Body of pancreas (tissue), 4 donors: Measurements from ENCODE around the gene CHMP4B.

Source experiments
- CTCF ChIP-seq, 7 experiments: fragments of 450-650 bp in 4 of 7; fragments of 200-600 bp in 3 of 7; sonication (generic) in 3 of 7; IDR thresholded peaks; one replicate each; pipeline ENCODE4 v1.5.1; 2016 to 2019; ENCODE audit warnings: antibody characterized with exemption in 7 of 7
- POLR2A ChIP-seq, 3 donors: fragments of 450-650 bp; IDR thresholded peaks; one replicate each; pipeline ENCODE4 v1.6.1; 2016; ENCODE audit warnings: antibody characterized with exemption in 3 of 3, mild to moderate bottlenecking in 2 of 3

GRCh38 chr20:33822423-33822822 is 11.3 kb downstream of the CHMP4B start:
- TF ChIP-seq CTCF (IDR thresholded peaks at IDR 0.05), result no peak
- TF ChIP-seq POLR2A (IDR thresholded peaks at IDR 0.05), result no peak
